Tibial nerve (tissue), 4 donors: ENCODE measurements around the gene KRTAP19-7. TPM values are rescaled to one million over a fixed set of nuclear protein-coding genes. Genes with fewer than 3 reads are reported as not detected.

Source experiments
- DNase-seq, 2 donors: peaks; one replicate each; pipeline ENCODE4 v3.0.0-alpha.2; 2019; ENCODE audit warnings: low spot score in 2 of 2
- H3K27ac ChIP-seq, 4 donors: fragments of 200-600 bp; sonication (generic) in 3 of 4; one replicate each; pipeline ENCODE4 v1.5.1; 2017 to 2019; ENCODE audit warnings: mild to moderate bottlenecking in 1 of 4
- H3K27me3 ChIP-seq, 2 donors: fragments of 200-600 bp; sonication (generic) in 1 of 2; one replicate each; pipeline versions ENCODE4 v1.5.1 to v1.6.0; 2017 to 2019
- H3K36me3 ChIP-seq, 3 donors: fragments of 200-600 bp; sonication (generic); one replicate each; pipeline ENCODE4 v1.5.1; 2018 to 2019
- H3K4me1 ChIP-seq, 4 donors: fragments of 200-600 bp; sonication (generic) in 3 of 4; one replicate each; pipeline ENCODE4 v1.5.1; 2017 to 2019
- H3K4me3 ChIP-seq, 4 donors: fragments of 200-600 bp; sonication (generic) in 3 of 4; one replicate each; pipeline ENCODE4 v1.5.1; 2017 to 2019; ENCODE audit warnings: mild to moderate bottlenecking in 1 of 4, moderate library complexity in 1 of 4
- H3K9me3 ChIP-seq, 4 donors: fragments of 200-600 bp; sonication (generic) in 3 of 4; one replicate each; pipeline ENCODE4 v1.5.1; 2017 to 2019
- EP300 ChIP-seq, 2 donors: sonication (generic); formaldehyde crosslinking; IDR thresholded peaks; one replicate each; pipeline ENCODE4 v1.6.1; 2017; ENCODE audit warnings: antibody characterized with exemption in 2 of 2, mild to moderate bottlenecking in 1 of 2
- POLR2A ChIP-seq, 2 donors: fragments of 450-650 bp; IDR thresholded peaks; one replicate each; pipeline ENCODE4 v1.6.1; 2017; ENCODE audit warnings: antibody characterized with exemption in 2 of 2, mild to moderate bottlenecking in 2 of 2, moderate library complexity in 2 of 2
- WGBS, 2 donors: methylation state at CpG; one replicate each; pipeline ENCODE4 v1.1.5; 2018; 5-methylcytosine and 5-hydroxymethylcytosine counted together
- total RNA-seq, 4 donors: library from RNA; depleted of rRNA; stranded (reverse); fragments of >200 nt; gene quantifications; one replicate each; pipeline ENCODE4 v1.1.0, GENCODE V29; 2016
- TF ChIP-seq, protein P1 (sequence below), 5 experiments: fragments of 200-600 bp in 3 of 5; fragments of 450-650 bp in 2 of 5; sonication (generic) in 3 of 5; IDR thresholded peaks; one replicate each; pipeline ENCODE4 v1.5.1; 2016 to 2019; ENCODE audit warnings: antibody characterized with exemption in 5 of 5, mild to moderate bottlenecking in 3 of 5, moderate library complexity in 2 of 5

Gene KRTAP19-7
- not detected for total RNA-seq

- Histone ChIP-seq H3K4me1 (no peaks in the 10 kb centered on the region), H3K27ac (no peak within 1 kb of the TSS), H3K36me3 (no peaks in the 10 kb centered on the region), H3K9me3 (no peaks in the 10 kb centered on the region), H3K27me3 (no peaks in the 10 kb centered on the region), H3K4me3 (no peak within 1 kb of the TSS)
- TF ChIP-seq POLR2A (IDR thresholded peaks at IDR 0.05) = no peak
- TF ChIP-seq, protein P1, sequence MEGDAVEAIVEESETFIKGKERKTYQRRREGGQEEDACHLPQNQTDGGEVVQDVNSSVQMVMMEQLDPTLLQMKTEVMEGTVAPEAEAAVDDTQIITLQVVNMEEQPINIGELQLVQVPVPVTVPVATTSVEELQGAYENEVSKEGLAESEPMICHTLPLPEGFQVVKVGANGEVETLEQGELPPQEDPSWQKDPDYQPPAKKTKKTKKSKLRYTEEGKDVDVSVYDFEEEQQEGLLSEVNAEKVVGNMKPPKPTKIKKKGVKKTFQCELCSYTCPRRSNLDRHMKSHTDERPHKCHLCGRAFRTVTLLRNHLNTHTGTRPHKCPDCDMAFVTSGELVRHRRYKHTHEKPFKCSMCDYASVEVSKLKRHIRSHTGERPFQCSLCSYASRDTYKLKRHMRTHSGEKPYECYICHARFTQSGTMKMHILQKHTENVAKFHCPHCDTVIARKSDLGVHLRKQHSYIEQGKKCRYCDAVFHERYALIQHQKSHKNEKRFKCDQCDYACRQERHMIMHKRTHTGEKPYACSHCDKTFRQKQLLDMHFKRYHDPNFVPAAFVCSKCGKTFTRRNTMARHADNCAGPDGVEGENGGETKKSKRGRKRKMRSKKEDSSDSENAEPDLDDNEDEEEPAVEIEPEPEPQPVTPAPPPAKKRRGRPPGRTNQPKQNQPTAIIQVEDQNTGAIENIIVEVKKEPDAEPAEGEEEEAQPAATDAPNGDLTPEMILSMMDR (IDR thresholded peaks at IDR 0.05) = no peak
- no peak for TF ChIP-seq EP300 (IDR thresholded peaks at IDR 0.05)
- no peak for DNase-seq
- WGBS, 2 donors = 70 to 85% methylated on average over 2 of the region's 2 CpGs
Measured at GRCh38 chr21:30561264-30561895, at the start of gene KRTAP19-7. Gene KRTAP19-7 (minus strand): TSS chr21:30561314. CDS start chr21:30561289, 25 bp downstream.

DNA sequence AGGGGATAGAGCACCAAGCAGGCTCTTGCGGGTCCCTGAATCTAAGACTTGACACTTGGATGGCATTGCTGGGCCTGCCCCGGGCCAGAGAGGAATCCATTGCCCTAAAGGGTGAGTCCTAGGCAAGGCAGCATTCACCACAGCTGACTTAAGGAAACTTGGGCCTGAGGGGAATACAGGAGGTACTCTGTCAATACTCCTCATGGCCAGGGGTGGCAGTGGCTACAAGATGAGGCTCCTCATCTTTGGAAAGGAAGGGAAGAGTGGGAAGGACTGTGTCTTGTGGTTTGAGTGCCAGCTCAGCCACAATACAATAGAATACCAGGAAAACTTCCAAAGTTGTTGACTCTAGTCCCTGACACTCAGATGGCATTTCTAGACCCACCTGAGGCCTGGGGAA is 44.9 kb upstream of the KRTAP19-7 start:
- 90% methylated on average over 2 of the region's 2 CpGs for WGBS, 2 donors

GRCh38 chr21:30600787-30601186 is 39.7 kb upstream of the KRTAP19-7 start, which contains the start of gene KRTAP22-1:
Gene KRTAP22-1 (plus strand): TSS chr21:30601087.
- WGBS, 2 donors = 42 to 60% methylated on average over 1 of the region's 1 CpG

More for the DNA sequence above, 44.9 kb upstream of the KRTAP19-7 start:
- Histone ChIP-seq H3K9me3 (peaks cover 0 to 14% (median 0%) of the 10 kb centered on the region in 4 donors), H3K4me1 (no peaks in the 10 kb centered on the region), H3K27me3 (no peaks in the 10 kb centered on the region), H3K27ac (no peak overlapping the region), H3K36me3 (no peaks in the 10 kb centered on the region), H3K4me3 (no peak overlapping the region)
- no peak for DNase-seq
- TF ChIP-seq, protein P1 (IDR thresholded peaks at IDR 0.05) = no peak
- no peak for TF ChIP-seq POLR2A (IDR thresholded peaks at IDR 0.05)
- no peak for TF ChIP-seq EP300 (IDR thresholded peaks at IDR 0.05)

GRCh38 chr21:30598802-30599201 is 37.7 kb upstream of the KRTAP19-7 start, which contains the start of gene KRTAP6-2:
Gene KRTAP6-2 (minus strand): TSS chr21:30598902. CDS start chr21:30598874, 28 bp downstream.
- no peak for DNase-seq
- Histone ChIP-seq H3K9me3 (no peaks in the 10 kb centered on the region), H3K4me1 (no peaks in the 10 kb centered on the region), H3K36me3 (no peaks in the 10 kb centered on the region), H3K27me3 (no peaks in the 10 kb centered on the region), H3K27ac (no peak within 1 kb of the TSS), H3K4me3 (no peak within 1 kb of the TSS)
- TF ChIP-seq POLR2A (IDR thresholded peaks at IDR 0.05) (no peak), EP300 (IDR thresholded peaks at IDR 0.05) (no peak)
- TF ChIP-seq, protein P1 (IDR thresholded peaks at IDR 0.05) = no peak
- 94 to 96% methylated on average over 5 to 6 of the region's 6 CpGs for WGBS, 2 donors

More at GRCh38 chr21:30600787-30601186, 39.7 kb upstream of the KRTAP19-7 start, which contains the start of gene KRTAP22-1:
- no peak within 1 kb of the TSS for H3K27ac ChIP-seq
- H3K4me3 ChIP-seq = no peak within 1 kb of the TSS
- no peak for DNase-seq
- no peaks in the 10 kb centered on the region for H3K4me1 ChIP-seq
- TF ChIP-seq, protein P1 (IDR thresholded peaks at IDR 0.05) = no peak
- TF ChIP-seq EP300 (IDR thresholded peaks at IDR 0.05) (no peak), POLR2A (IDR thresholded peaks at IDR 0.05) (no peak)
- no peaks in the 10 kb centered on the region for H3K27me3 ChIP-seq
- H3K36me3 ChIP-seq = no peaks in the 10 kb centered on the region
- no peaks in the 10 kb centered on the region for H3K9me3 ChIP-seq

DNA sequence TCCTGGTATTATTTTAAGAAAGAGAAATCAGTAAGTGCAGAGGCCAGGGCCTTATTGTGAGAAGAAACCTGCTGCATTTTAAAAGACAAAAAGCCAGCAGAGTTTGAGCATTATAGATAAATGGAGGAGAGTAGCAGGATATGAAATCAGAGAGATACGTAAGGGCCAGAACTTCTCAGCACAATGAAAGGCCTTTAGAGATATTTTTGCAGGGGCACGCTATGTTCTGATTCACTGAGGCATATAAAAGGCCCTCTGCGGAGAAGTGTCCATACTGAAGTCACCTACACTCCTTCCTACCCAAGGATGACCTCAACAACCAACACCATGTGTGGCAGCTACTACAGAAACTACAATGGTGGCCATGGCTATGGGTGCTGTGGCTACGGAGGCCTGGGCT is 31.0 kb upstream of the KRTAP19-7 start, which contains the start of gene KRTAP6-3:
Gene KRTAP6-3, plus strand, starts transcription at position 301 of the 400 bp plus-strand sequence. Its CDS starts 6 bp downstream, at position 307.
- Histone ChIP-seq H3K4me3 (no peak within 1 kb of the TSS), H3K27me3 (no peaks in the 10 kb centered on the region), H3K27ac (no peak within 1 kb of the TSS), H3K9me3 (no peaks in the 10 kb centered on the region), H3K4me1 (no peaks in the 10 kb centered on the region), H3K36me3 (no peaks in the 10 kb centered on the region)
- no peak for DNase-seq
- 90 to 95% methylated on average over 4 of the region's 4 CpGs for WGBS, 2 donors
- TF ChIP-seq POLR2A (IDR thresholded peaks at IDR 0.05) (no peak), EP300 (IDR thresholded peaks at IDR 0.05) (no peak)
- TF ChIP-seq, protein P1 (IDR thresholded peaks at IDR 0.05) = no peak
